ENCODE results near the gene KCNAB1. TPM values are rescaled to one million over a fixed set of nuclear protein-coding genes. Genes with fewer than 3 reads are reported as not detected.
A peak's percentile ranks its signal among the peaks of the same experiment; 100 is the strongest.

KCNAB1 gene
- total RNA-seq, 4 donors from 2014 or later = 0.38 to 1.5 (median 0.49) TPM

GRCh38 chr3:156553705-156554356 is 433.5 kb downstream of the KCNAB1 start:
- Histone ChIP-seq H3K27ac (no peak overlapping the region), H3K36me3 (peaks cover 26% of the 10 kb centered on the region), H3K27me3 (no peaks in the 10 kb centered on the region), H3K4me3 (peak overlapping the region; percentile 91), H3K9me3 (no peaks in the 10 kb centered on the region), H3K4me1 (peaks cover 39% of the 10 kb centered on the region)
- WGBS = 24% methylated on average over 11 of the region's 11 CpGs
- TF ChIP-seq POLR2AphosphoS5 (IDR thresholded peaks at IDR 0.05) (no peak), EP300 (IDR thresholded peaks at IDR 0.05) (no peak), POLR2A (IDR thresholded peaks at IDR 0.05) (no peak)
- TF ChIP-seq, protein P1, sequence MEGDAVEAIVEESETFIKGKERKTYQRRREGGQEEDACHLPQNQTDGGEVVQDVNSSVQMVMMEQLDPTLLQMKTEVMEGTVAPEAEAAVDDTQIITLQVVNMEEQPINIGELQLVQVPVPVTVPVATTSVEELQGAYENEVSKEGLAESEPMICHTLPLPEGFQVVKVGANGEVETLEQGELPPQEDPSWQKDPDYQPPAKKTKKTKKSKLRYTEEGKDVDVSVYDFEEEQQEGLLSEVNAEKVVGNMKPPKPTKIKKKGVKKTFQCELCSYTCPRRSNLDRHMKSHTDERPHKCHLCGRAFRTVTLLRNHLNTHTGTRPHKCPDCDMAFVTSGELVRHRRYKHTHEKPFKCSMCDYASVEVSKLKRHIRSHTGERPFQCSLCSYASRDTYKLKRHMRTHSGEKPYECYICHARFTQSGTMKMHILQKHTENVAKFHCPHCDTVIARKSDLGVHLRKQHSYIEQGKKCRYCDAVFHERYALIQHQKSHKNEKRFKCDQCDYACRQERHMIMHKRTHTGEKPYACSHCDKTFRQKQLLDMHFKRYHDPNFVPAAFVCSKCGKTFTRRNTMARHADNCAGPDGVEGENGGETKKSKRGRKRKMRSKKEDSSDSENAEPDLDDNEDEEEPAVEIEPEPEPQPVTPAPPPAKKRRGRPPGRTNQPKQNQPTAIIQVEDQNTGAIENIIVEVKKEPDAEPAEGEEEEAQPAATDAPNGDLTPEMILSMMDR (IDR thresholded peaks at IDR 0.05) = no peak
- no peak for DNase-seq (ENCODE audit: low spot score in 2 of 2)

GRCh38 chr3:156554515-156554841 is 434.1 kb downstream of the KCNAB1 start:
- Histone ChIP-seq H3K27ac (peak overlapping the region; percentile 93), H3K27me3 (no peaks in the 10 kb centered on the region), H3K4me3 (peak overlapping the region; percentile 91), H3K4me1 (peaks cover 36% of the 10 kb centered on the region), H3K36me3 (peaks cover 21% of the 10 kb centered on the region), H3K9me3 (no peaks in the 10 kb centered on the region)
- no peak for TF ChIP-seq POLR2AphosphoS5 (IDR thresholded peaks at IDR 0.05)
- no peak for TF ChIP-seq EP300 (IDR thresholded peaks at IDR 0.05)
- TF ChIP-seq POLR2A (IDR thresholded peaks at IDR 0.05) = no peak
- TF ChIP-seq, protein P1 (IDR thresholded peaks at IDR 0.05) = no peak
- 0% methylated on average over 11 of the region's 11 CpGs for WGBS
- peak in 1 of 2 donors; percentile 80 for DNase-seq (ENCODE audit: low spot score in 2 of 2)

- peak; percentile 100 for DNase-seq (ENCODE audit: low spot score in 2 of 2)
- TF ChIP-seq, protein P1 (IDR thresholded peaks at IDR 0.05) = peak; percentile 35 to 63
- TF ChIP-seq POLR2A (IDR thresholded peaks at IDR 0.05) (peak; percentile 51 to 71), POLR2AphosphoS5 (IDR thresholded peaks at IDR 0.05) (peak in 2 of 3 donors; percentile 18 to 69), EP300 (IDR thresholded peaks at IDR 0.05) (no peak)
- H3K9me3 ChIP-seq = no peaks in the 10 kb centered on the region
- H3K27me3 ChIP-seq = no peaks in the 10 kb centered on the region
- peak within 1 kb of the TSS; percentile 91 for H3K4me3 ChIP-seq
- H3K27ac ChIP-seq = peak within 1 kb of the TSS; percentile 93
- 4% methylated on average over 60 of the region's 60 CpGs for WGBS
- H3K36me3 ChIP-seq = peaks cover 16% of the 10 kb centered on the region
- peaks cover 36% of the 10 kb centered on the region for H3K4me1 ChIP-seq
Observed at GRCh38 chr3:156554842-156555687, 434.7 kb downstream of the KCNAB1 start, which contains the start of gene SSR3. Gene SSR3 (minus strand): TSS chr3:156555117. CDS start chr3:156555089, 28 bp downstream.

GRCh38 chr3:156558389-156558788 is 438.0 kb downstream of the KCNAB1 start:
- Histone ChIP-seq H3K9me3 (no peaks in the 10 kb centered on the region), H3K36me3 (no peaks in the 10 kb centered on the region), H3K4me3 (no peak overlapping the region), H3K27me3 (no peaks in the 10 kb centered on the region), H3K27ac (no peak overlapping the region), H3K4me1 (peaks cover 10% of the 10 kb centered on the region)
- no peak for DNase-seq (ENCODE audit: low spot score in 2 of 2)
- TF ChIP-seq POLR2A (IDR thresholded peaks at IDR 0.05) = no peak
- TF ChIP-seq POLR2AphosphoS5 (IDR thresholded peaks at IDR 0.05) = no peak
- TF ChIP-seq, protein P1 (IDR thresholded peaks at IDR 0.05) = no peak
- no peak for TF ChIP-seq EP300 (IDR thresholded peaks at IDR 0.05)

DNA sequence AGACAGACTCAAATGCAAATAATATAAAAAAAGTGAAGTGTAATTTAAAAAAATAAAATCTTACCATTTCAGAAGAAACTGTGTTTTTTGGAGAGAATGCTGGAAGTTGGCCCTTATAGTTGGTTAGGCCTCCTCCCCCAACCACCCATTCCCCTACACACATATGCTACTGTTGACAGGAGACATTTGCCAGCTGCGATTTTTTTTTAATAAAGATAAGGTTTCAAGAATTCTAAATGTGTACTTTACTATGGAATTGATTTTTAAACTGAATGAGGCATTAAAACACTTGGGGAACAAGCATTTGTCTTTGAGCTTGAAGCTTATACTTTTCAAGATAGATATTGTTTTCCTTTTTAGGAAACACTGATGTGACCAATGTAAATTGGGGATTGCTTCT is 438.9 kb downstream of the KCNAB1 start:
- TF ChIP-seq, protein P1 (IDR thresholded peaks at IDR 0.05) = no peak
- TF ChIP-seq EP300 (IDR thresholded peaks at IDR 0.05) = no peak
- TF ChIP-seq POLR2AphosphoS5 (IDR thresholded peaks at IDR 0.05) = no peak
- TF ChIP-seq POLR2A (IDR thresholded peaks at IDR 0.05) = no peak
- H3K9me3 ChIP-seq = no peaks in the 10 kb centered on the region
- no peak overlapping the region for H3K4me3 ChIP-seq
- DNase-seq (ENCODE audit: low spot score in 2 of 2) = no peak
- no peaks in the 10 kb centered on the region for H3K36me3 ChIP-seq
- 66% methylated on average over 1 of the region's 1 CpG for WGBS
- no peak overlapping the region for H3K27ac ChIP-seq
- no peaks in the 10 kb centered on the region for H3K27me3 ChIP-seq
- H3K4me1 ChIP-seq = peaks cover under 1% of the 10 kb centered on the region

Data from suprapubic skin (tissue), 4 donors.